DMS153 treated with DMSO at 0.1 percent for 48 hours (cell line): ENCODE data around the gene PRDM16.
"Not testable (repeated sequence)": the region's sequence is repeated elsewhere in the genome, so short reads cannot be mapped to it uniquely, and the experiment has no call there.

Experiments
- DNase-seq: peaks from one replicate; lab custom pipeline; 2025; ENCODE audit not compliant: unreplicated experiment; lab: John Stamatoyannopoulos, UW

Gene PRDM16

DNA sequence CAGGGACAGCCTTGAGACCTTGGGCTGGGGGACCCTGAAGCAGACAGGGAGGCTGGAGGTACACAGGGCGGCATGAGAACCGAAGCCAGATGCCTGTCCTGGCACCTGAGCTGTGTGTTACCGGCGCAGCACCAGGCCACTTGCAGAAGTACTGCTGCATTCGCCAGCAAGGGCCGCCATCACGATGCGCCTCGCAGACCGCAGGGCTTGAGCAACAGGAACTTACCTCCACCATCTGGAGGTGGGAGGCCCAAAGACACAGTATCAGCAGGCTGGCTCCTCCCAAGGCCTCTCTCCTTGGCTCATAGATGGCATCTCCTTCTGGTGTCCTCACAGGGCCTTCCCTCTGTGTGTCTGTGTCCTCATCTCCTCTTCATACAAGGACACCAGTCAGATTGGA is 90.1 kb downstream of the PRDM16 start:
- DNase-seq, result no peak

DNA sequence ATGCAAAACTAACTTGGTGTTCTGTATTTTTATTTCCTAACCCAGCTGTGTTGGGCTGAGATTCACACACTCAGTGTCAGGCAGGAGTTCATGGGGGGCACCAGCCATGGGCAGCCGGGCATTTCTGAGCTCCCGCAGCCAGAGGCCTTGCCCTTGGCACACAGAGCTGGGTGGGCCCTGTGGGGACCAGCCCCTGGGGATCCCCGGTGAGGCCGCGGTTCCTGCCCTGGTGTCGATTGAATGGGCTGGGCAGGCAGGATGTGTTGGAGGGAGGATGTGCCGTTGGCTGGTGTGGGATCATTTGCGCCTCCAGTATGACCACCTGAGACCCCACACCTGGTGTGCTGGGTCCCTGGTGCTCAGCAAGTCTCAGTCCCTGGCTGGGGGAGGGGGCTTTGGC is 91.0 kb downstream of the PRDM16 start:
- DNase-seq, result no peak

DNA sequence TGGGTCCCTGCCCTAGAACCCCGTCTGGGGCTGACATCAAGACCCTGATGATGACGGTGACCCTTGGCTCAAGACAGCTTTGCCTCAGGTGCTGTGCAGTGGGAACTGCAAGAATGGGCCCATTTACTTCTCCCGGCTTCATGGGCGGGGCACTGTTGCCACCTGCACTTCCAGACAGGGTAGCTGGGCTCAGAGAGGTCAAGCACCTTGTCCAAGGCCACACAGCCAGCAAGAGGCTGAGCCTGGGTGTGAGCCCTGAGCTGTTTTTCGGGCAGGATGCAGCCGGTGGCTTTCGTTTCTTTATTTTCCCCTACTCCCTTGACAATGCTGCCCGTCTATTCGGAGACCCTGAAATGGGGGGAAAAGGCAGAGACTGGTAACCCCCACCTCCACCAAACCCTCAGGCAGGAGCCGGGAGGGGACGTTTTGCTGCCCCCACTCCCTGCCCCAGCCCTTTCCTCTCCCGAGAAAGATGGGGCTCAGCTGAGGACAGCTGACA is 91.7 kb downstream of the PRDM16 start:
- DNase-seq, result no peak

DNA sequence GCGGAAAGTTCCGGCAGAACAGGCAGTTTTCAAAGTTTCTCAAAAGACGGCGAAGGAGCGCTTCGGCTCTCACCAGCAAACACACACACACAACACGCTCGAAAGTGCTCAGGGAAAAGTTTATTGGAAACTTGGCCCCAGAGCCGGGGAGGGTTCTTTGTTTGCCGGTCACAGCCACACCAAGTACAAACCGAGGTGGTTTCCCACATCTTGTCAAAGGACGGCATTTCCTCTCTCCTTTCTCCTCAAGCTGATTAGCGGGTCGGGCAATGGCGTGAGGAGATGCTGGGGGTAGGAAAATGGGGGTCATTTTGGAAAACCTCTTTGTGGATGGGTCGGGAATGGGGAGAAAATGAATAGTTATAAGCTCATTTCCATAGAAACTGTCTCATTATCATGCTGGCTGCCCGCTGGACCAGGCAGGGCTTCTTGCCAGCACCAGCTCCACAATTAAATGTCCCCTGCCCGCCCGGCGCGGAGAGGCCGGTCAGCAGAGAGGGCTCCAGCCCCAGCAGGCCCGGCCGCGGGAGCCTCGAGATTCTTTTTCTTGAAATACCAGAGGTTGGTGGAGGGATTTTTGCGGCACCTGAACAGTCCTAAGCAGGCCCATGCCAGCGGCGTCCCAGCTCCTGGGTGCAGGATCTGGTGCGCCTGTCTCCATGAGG is 92.3 kb downstream of the PRDM16 start:
- DNase-seq, result no peak

DNA sequence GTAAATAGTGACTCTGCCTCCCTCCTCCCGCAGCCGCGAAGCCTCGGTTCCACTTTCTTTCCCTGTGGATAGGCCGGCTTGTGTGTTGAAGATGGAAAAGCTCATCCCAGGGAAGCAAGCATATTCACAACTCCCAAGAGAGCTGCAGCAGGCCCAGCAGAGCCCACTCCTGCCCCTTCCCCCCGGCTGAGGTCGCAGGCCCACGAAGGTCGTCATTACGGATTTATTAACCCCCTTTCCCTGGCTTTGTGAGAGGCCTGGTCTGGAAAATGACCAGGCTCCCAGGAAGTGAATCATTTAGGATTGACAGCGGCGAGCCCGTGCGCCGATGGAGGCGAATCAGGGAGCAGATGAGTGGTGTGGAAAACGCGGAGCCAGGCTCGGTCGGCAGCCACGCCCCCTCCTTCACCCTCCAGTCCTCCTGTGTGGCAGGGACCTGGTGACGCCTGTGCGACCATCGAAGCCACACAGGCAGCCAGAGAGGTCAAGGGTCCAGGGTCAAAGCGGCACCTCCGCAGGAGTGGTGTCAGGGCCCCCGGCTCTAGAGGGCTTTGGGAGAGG is 93.4 kb downstream of the PRDM16 start:
- DNase-seq, result no peak

DNA sequence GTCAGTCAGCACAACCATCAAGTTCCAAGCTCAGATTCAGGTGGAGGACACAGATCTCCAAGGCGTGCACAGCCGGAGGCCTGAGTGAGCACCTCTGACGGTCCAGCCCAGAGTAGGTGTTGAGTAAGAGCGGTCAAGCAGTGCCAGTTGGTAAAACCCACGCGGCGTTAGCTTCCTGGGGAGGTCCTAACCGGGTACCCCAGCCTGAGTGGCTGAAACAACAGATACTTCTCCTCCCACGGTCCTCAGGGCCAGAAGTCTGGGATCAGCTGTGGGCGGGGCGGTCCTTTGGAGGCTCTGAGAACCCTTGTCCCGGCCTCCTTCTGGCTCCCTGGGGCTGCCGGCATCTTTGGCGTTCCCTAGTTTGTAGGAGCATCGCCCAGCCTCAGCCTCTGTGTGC is 94.4 kb downstream of the PRDM16 start:
- DNase-seq, result no peak

DNA sequence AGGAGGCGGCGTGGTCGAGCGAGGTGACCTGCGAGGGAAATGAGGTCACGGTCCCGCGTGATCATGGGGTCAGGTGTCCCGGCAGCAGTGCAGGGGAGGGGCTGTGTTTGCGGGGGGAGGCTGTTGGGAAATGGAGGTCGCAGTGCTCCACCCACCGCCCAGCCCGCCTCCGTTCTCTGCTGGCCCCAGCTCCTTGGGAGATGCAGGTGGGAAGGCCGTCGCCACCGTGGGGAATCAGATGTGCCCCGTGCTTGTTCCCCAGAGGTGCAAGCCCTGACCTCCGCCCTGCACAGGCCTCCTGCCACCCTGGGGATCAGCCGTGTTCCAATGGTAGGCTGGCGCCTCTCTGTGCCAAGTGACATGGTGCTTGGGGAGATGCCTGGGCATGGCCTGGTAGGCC is 95.7 kb downstream of the PRDM16 start:
- DNase-seq, result no peak

DNA sequence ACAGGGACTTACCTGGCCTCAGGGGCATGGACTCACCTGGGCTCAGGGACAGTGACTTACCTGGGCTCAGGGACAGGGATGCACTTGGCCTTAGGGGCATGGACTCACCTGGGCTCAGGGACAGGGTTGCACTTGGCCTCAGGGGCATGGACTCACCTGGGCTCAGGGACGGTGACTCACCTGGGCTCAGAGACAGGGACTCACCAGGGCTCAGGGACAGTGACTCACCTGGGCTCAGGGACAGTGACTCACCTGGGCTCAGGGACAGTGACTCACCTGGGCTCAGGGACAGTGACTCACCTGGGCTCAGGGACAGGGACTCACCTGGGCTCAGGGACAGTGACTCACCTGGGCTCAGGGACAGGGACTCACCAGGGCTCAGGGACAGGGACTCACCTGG is 96.2 kb downstream of the PRDM16 start:
- not testable (repeated sequence) for DNase-seq

DNA sequence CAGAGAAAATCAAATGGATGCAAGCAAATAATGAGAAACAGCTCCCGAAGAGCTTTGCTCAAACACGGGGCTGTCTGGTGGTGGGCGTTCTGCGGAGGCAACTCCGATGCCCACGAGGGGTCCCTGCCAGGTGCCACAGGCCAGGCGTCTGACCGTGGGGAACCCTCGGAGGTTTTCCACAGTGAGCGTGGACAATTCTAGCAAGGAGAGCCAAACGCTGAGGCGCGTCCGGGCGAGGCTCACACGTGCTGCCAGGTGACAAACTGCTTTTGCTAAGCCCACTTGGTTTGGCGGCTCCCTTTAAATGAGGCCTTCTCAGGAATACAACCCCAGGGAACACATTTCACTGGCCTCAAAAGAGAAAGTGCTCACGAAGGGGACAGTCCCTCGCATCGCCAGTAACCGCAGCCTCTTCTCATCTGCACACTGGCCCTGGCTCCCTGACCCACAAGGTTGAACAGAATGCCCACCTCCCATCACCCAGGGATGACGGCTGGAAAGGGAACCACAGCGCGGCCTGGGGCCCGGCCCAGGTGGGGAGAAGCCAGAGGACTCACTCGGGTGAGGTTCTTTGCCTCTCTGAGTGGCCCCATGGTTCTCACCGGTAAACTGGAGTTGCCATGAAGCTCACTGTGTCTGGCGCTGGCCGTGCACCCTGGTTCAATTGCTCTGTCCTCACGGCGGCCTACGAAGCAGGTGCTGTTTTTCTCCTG is 97.4 kb downstream of the PRDM16 start:
- no peak for DNase-seq

DNA sequence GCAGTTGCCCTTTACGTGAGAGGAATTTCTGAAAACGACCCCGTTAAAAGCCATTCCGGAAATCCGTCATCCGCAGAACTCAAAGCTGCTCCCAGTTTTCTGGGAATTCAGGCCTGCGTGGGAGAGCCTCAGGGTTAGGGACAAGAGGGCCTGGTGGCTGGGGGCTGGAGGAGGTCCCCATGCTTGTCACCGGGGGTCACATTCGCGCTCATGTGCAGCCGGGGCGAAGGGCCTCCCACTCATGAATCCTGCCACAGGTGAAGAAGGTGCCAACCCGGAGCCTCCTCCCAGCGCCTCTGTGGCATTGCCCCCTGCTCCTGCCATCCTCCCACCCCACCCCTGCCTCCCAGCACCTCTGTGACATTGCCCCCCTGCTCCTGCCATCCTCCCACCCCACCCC is 98.3 kb downstream of the PRDM16 start:
- no peak for DNase-seq

DNA sequence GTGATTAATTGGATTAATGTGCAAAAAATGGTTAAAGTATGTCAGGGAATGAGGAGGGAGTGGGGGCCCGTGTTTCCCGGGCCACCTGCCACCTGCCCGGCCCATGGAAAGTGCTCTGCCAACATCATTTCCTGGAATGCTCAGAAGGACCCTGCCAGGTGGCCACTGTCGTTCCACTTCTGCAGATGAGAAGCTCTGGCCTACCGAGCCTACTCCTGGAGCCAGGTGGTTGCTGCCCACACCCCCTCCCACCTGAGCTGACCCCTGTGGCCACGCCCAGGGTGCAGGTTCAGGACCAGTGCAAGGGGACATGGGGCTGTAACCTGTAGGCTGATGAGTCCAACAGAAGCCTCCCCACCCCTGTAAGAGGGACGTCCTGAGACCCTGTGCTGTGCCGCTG is 99.7 kb downstream of the PRDM16 start:
- DNase-seq, result peak; percentile 31

DNA sequence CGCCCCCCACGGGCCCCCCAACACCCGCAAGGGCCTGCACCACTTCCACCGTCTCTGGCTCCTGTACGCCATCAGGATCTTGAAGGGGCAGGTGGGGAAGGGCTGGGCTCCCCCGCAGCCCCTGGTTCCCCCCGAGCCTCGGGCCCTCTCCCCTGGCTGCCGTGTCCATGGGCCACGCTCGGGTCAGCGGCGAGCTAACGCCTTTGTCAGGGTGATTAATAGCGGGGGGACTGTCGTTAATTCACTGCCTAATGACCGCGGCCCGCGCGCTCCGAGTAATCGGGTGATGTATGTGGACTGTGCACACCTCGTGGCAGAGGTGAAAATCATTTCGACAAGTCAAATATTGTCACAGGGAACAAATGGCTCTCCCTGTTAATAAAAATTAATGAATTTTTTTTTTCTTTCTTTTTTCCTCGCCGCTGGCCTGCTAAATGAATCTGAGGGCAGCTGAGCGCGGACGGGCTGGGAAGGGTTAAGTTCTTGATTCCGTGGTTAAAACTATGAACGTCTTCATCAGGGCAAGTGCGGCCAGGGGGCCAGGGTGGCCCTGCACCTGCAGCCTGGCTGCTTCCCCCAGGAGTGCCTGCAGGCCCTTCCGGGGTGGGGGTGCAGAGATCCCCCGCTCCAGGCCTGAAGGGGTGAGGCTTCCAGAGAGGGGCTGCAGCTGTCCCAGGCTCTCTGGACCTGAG is 100.8 kb downstream of the PRDM16 start:
- DNase-seq, result no peak

DNA sequence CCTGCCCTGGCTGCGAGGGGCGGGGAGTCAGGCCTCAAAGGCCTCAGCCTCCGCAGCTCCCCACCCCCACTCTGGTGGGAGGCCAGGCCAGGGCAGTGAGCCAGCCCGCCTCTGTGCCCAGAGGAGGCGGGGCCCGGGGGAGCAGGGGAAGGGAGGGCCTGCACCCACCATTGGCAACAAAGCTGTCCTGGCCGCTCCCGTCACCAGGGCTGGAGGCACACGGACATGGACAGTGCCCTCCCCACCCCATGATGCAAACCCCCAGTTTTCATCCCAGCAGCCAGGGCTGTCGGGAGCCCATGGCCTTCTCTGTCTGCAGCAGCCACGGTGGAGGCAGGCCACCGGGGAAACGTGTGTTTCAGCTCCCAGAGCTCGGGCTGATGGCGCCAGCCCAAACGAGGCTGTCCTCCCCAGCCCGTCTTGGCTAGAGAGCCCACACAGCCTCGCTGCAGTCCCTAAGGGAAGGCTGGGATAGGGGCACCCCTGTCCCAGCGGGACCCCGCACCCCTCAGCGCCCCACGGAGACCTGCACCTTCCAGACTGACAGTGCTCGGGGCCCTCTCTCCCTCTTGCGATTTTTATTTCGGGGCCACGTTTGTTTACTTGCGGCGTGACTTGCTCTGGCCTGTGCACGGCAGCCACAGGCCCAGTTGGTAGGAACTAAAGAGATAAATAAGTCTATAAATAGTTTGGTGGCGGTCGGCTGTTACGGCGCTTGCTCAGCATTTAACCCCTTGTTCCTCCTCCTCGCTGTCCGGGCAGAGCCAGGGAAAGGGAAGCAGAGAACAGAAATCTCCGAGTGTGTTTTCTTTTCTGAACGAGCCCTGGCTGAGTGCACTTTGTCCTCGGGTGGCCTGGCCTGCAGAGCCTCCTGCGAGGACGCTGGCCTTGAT is 101.8 kb downstream of the PRDM16 start:
- peak; percentile 67 for DNase-seq

DNA sequence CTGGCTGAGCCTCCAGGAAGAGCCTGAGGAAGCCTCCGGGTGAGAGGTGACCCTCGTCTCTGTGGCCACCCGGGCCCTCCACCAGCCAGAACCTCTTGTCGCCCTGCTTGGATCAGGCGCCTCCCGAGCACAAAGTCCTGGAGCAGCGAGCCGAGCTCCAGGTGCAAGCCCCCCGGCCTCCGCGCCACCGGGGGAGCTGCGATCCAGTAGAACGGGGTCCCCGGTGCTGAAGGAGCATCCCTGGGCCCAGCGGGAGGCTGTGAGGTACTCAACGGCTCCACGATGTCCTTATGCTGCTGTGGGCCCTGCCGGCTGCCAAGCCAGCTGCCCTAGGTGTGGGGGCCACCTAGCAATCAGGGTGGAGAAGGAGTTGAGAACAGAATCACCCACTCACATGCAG is 102.8 kb downstream of the PRDM16 start:
- no peak for DNase-seq

DNA sequence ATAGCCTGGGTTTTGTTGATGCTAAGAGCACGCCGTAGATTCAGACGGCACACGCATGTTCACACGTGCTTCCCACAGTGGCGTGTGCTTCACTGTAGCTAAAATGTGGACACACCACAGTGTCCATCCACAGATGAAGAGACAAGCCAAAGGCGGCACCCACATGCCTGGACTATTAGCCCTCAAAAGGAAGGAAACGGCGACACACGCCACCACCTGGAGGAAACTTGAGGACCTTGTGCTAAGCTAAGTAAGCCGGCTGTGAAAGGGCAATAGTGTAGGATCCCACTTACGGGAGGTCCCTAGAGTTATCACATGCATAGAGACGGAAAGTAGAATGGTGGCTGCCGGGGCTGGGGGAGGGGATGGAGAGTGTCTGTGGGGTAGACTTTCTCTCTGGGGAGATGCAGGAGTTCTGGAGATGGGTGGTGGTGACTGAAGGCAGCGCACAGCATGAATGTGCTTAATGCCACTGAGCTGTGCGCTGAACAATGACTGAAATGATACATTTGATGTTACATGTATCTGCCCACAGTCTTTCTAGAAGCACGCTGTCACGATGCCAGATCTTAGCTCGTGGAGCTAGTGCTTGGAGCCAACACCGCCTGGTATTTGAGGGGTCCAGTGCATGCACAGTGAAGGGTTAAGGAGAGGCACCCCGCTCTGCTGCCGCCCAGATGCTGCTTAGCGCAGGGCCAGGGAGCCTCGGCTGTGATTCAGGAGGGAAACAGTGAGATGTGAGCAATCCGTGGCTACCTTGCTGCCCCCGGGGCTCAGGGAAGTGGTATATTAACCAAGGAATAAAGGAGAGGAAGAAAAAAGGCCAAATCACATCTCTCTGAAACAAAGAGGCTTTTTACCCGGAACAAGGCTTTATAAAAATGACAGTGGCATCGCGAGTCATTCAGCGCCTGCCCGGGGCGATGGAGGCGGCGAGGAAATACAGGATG is 103.7 kb downstream of the PRDM16 start:
- no peak for DNase-seq

DNA sequence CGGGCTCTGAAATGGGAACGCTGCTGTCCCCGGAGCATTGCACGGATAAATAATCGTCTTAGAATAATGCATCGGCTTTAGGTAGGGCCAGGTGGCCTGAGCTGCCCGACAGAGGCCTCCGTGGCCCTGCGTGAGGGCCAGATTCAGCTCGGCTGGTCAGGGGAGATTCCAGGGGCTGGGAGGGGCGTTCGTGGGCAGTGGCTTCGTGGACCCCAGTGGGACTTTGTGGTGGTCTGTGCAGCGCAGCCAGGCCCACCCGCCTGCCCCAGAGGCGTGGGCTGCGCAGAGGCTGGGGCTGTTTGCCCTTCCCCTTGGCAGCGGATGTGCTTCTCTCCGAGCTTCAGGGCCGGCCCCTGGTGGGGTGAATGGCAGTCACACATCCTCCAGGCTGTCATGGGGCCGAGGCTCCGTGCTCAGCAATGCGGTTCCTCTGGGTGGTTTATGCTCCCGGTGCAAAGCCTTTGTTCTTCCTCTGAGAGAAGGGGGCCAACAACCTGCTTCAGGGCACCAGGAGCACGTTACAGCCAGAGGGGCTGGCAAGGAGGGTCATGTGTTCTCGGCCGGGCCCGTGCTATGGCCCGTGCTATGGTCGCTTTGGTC is 104.5 kb downstream of the PRDM16 start:
- no peak for DNase-seq

DNA sequence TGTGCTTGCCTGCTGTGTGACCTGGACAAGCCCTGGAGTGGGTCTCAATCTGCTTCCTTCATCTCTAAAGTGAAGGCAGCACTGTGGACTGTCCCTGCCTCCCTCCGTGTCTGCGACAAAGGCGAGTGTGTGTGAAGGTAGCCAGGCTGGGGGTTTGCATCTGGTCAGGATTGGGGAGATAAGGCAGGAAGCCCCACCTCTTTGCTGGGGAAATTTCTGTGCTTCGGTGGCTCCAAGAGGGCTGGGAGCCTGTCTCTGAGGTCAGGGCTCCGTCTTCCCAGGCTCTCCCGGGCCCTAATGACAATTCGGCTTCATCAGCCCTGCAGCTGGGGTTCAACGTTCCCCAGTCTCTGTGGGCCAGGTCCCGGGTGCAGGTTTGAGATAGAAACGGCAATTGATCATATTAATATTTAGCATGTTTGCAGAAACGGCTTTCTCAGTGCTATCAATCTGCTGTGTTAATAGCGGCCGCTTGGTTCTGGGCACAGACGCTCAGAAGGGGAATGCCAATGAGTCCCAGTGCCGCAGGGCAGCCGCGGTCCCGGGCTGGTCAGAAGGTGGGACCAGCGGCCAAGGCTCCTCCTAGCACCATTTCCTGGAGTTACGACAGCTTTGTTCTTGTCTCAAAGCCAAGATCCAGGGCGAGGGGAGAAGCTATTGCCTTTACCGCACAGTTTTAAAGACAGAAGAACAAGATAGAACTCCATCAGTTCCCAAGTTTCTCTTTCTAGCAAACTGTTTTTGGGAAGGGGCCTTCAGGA is 105.7 kb downstream of the PRDM16 start:
- no peak for DNase-seq

DNA sequence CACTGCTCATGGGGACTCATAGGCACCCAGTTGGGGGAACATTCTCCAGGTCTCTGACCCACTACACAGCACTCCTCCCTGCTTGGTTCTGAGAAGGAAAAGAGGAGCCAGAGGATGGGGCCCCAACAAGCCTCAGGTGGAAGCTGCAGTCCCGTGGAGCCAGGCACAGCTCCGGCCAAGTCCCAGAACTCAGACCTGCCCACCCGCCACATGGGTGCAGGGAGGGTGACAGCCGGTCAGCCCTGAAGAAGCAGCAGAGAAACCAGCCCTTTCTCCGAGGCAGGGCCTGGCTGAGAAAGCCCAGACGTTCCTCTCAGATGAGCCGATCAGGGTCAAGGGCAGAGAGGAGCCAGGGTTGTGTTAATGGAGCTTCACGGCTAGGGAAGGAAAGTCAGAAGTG is 106.5 kb downstream of the PRDM16 start:
- no peak for DNase-seq

DNA sequence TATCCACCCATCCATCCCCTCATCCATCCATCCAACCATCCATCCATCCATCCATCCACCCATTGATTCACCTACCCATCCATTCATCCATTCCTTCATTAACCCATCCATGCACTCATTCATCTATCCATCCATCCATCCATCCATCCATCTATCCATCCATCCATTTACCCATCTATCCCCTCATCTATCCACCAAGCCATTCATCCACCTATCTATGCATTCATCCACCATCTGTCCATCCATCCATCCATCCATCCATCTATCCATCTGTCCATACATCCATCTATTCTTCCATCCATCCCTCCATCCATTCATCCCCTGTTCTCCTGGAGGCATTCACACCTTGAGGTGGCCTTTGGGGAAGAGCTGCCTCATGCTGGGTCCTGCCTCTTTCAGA is 107.0 kb downstream of the PRDM16 start:
- DNase-seq, result no peak
